Measurements from ENCODE around the gene MTMR3. TPM values are rescaled to one million over a fixed set of nuclear protein-coding genes. Genes with fewer than 3 reads are reported as not detected.

MTMR3 gene
- total RNA-seq, 4 donors from 2014 or later: 33.5 to 46.5 (median 40.8) TPM

GRCh38 chr22:29932136-29932535 lies 49.2 kb downstream of the MTMR3 start:
- no peak for TF ChIP-seq POLR2A (IDR thresholded peaks at IDR 0.05; ENCODE audit: low read depth)
- TF ChIP-seq CTCF (IDR thresholded peaks at IDR 0.05): no peak
- TF ChIP-seq POLR2AphosphoS5 (IDR thresholded peaks at IDR 0.05): no peak
- no peak for TF ChIP-seq EP300 (IDR thresholded peaks at IDR 0.05)
- 83% methylated on average over 2 of the region's 2 CpGs for WGBS
- no peaks in the 10 kb centered on the region for H3K27me3 ChIP-seq
- no peak for DNase-seq (ENCODE audit: extremely low spot score)
- intact Hi-C loops (cut with DNase I): no loop called here
- H3K4me3 ChIP-seq: no peak overlapping the region
- no peaks in the 10 kb centered on the region for H3K9me3 ChIP-seq
- no peak overlapping the region for H3K27ac ChIP-seq (replicated peaks in 1 of 4)
- peaks cover 12 to 45% (median 25%) of the 10 kb centered on the region in 4 donors for H3K4me1 ChIP-seq
- no peaks in the 10 kb centered on the region for H3K36me3 ChIP-seq

- TF ChIP-seq POLR2AphosphoS5 (IDR thresholded peaks at IDR 0.05) (no peak), CTCF (IDR thresholded peaks at IDR 0.05) (no peak), EP300 (IDR thresholded peaks at IDR 0.05) (no peak), POLR2A (IDR thresholded peaks at IDR 0.05; ENCODE audit: low read depth) (no peak)
- Histone ChIP-seq H3K9me3 (no peaks in the 10 kb centered on the region), H3K27ac (replicated peaks in 1 of 4) (no peak overlapping the region), H3K4me3 (no peak overlapping the region), H3K36me3 (no peaks in the 10 kb centered on the region), H3K27me3 (no peaks in the 10 kb centered on the region), H3K4me1 (peaks cover 12 to 56% (median 29%) of the 10 kb centered on the region in 4 donors)
- intact Hi-C loops (cut with DNase I): no loop called here
- 100% methylated on average over 1 of the region's 1 CpG for WGBS
- DNase-seq (ENCODE audit: extremely low spot score): no peak
These were observed 50.6 kb downstream of the MTMR3 start for GRCh38 chr22:29933619-29934018.

GRCh38 chr22:29934596-29934995 lies 51.6 kb downstream of the MTMR3 start:
- 100% methylated on average over 2 of the region's 2 CpGs for WGBS
- Histone ChIP-seq H3K36me3 (no peaks in the 10 kb centered on the region), H3K27ac (replicated peaks in 1 of 4) (no peak overlapping the region), H3K27me3 (no peaks in the 10 kb centered on the region), H3K9me3 (no peaks in the 10 kb centered on the region), H3K4me1 (peaks cover 12 to 63% (median 29%) of the 10 kb centered on the region in 4 donors), H3K4me3 (no peak overlapping the region)
- intact Hi-C loops (cut with DNase I): no loop called here
- no peak for TF ChIP-seq EP300 (IDR thresholded peaks at IDR 0.05)
- no peak for TF ChIP-seq POLR2A (IDR thresholded peaks at IDR 0.05; ENCODE audit: low read depth)
- TF ChIP-seq POLR2AphosphoS5 (IDR thresholded peaks at IDR 0.05): no peak
- no peak for TF ChIP-seq CTCF (IDR thresholded peaks at IDR 0.05)
- DNase-seq (ENCODE audit: extremely low spot score): no peak

- H3K4me3 ChIP-seq: no peak overlapping the region
- no peak for TF ChIP-seq EP300 (IDR thresholded peaks at IDR 0.05)
- no peaks in the 10 kb centered on the region for H3K36me3 ChIP-seq
- DNase-seq (ENCODE audit: extremely low spot score): no peak
- H3K27me3 ChIP-seq: no peaks in the 10 kb centered on the region
- intact Hi-C loops (cut with DNase I): no loop called here
- peaks cover 12 to 56% (median 27%) of the 10 kb centered on the region in 4 donors for H3K4me1 ChIP-seq
- H3K9me3 ChIP-seq: no peaks in the 10 kb centered on the region
- no peak overlapping the region for H3K27ac ChIP-seq (replicated peaks in 1 of 4)
- WGBS: 80% methylated on average over 1 of the region's 1 CpG
These were observed 53.2 kb downstream of the MTMR3 start for GRCh38 chr22:29936186-29936585.

- Histone ChIP-seq H3K9me3 (no peaks in the 10 kb centered on the region), H3K27me3 (no peaks in the 10 kb centered on the region), H3K27ac (replicated peaks in 1 of 4) (no peak overlapping the region), H3K36me3 (no peaks in the 10 kb centered on the region), H3K4me3 (no peak overlapping the region), H3K4me1 (peaks cover 12 to 49% (median 19%) of the 10 kb centered on the region in 4 donors)
- no peak for TF ChIP-seq POLR2A (IDR thresholded peaks at IDR 0.05; ENCODE audit: low read depth)
- no peak for TF ChIP-seq POLR2AphosphoS5 (IDR thresholded peaks at IDR 0.05)
- DNase-seq (ENCODE audit: extremely low spot score): no peak
- intact Hi-C loops (cut with DNase I): no loop called here
- 89% methylated on average over 7 of the region's 7 CpGs for WGBS
These were observed 55.1 kb downstream of the MTMR3 start for GRCh38 chr22:29937940-29938693.

All from esophagus muscularis mucosa (tissue), 4 donors.